Measurements from ENCODE around the gene GPX4. TPM values are rescaled to one million over a fixed set of nuclear protein-coding genes. Genes with fewer than 3 reads are reported as not detected.
A peak's percentile ranks its signal among the peaks of the same experiment; 100 is the strongest.

GPX4 gene
- total RNA-seq, 1 experiment from 2014 or later = 355 TPM

GRCh38 chr19:1082928-1083816 is 20.6 kb upstream of the GPX4 start:
- no peak overlapping the region for H3T11ph ChIP-seq (ENCODE audit: low read length)
- no peak overlapping the region for H3K9ac ChIP-seq (ENCODE audit: extremely low read depth, insufficient read length, low read length)
- H3K4me1 Mint-ChIP-seq = peaks cover 3 to 9% of the 10 kb centered on the region in 2 experiments; a peak in 2 of 4 replicates
- H3K4me1 ChIP-seq (ENCODE audit: insufficient read depth, low read length) = no peaks in the 10 kb centered on the region
- H3K27me3 Mint-ChIP-seq (ENCODE audit: low read depth) = peaks cover 1% of the 10 kb centered on the region
- no peak overlapping the region for H4K91ac ChIP-seq (ENCODE audit: insufficient read length, low read depth, low read length)
- H3K36me3 Mint-ChIP-seq (ENCODE audit: insufficient read depth in 1 of 3, low read depth in 3 of 3) = peaks cover 14 to 46% (median 40%) of the 10 kb centered on the region in 3 experiments; a peak in 6 of 7 replicates
- H3K79me1 ChIP-seq (ENCODE audit: insufficient read depth, low read depth, low read length, poor library complexity, severe bottlenecking) = no peaks in the 10 kb centered on the region
- H4K5ac ChIP-seq (ENCODE audit: insufficient read length, low read depth, low read length) = no peak overlapping the region
- no peaks in the 10 kb centered on the region for H3K27me3 ChIP-seq (ENCODE audit: insufficient read depth, low read length)
- no peaks in the 10 kb centered on the region for H3K9me3 ChIP-seq (ENCODE audit: control insufficient read depth, low read depth, low read length)
- no peak overlapping the region for H2BK5ac ChIP-seq (ENCODE audit: insufficient read length, low read length)
- H3K14ac ChIP-seq (ENCODE audit: insufficient read depth, low read length) = no peak overlapping the region; the same call in 1 of the 2 replicates
- no peak overlapping the region; a peak in 1 of 7 replicates for H3K27ac Mint-ChIP-seq
- H2AK5ac ChIP-seq (ENCODE audit: insufficient read length, low read length) = no peak overlapping the region
- H2BK15ac ChIP-seq (ENCODE audit: low read depth, low read length) = no peak overlapping the region
- H3K9me3 Mint-ChIP-seq = no peaks in the 10 kb centered on the region
- H3K4me3 Mint-ChIP-seq = peak overlapping the region in 1 of 2 experiments; percentile 73; a peak in 2 of 5 replicates
- no CpG with 5 or more reads among the region's 59 CpGs for WGBS (ENCODE audit: extremely low coverage, insufficient read length, low lambda C conversion rate)
- no peaks in the 10 kb centered on the region for H3K79me2 ChIP-seq (ENCODE audit: insufficient read depth, low read length)
- no peak overlapping the region for H3K4ac ChIP-seq (ENCODE audit: low read depth, low read length)
- H3K18ac ChIP-seq (ENCODE audit: insufficient read length, low read depth, low read length) = no peak overlapping the region
- TF ChIP-seq CTCF (conservative IDR thresholded peaks at IDR 0.05) = no peak
- no peak overlapping the region for H2AFZ ChIP-seq (ENCODE audit: low read length)
- no peak overlapping the region for H3K4me2 ChIP-seq (ENCODE audit: insufficient read depth, insufficient read length, low read length)
- H2BK20ac ChIP-seq (ENCODE audit: low read depth, low read length, poor library complexity, severe bottlenecking) = no peak overlapping the region
- H3K23ac ChIP-seq (ENCODE audit: insufficient read length, low read depth, low read length) = no peak overlapping the region
- DNase-seq = no peak
- H4K8ac ChIP-seq (replicated peaks; ENCODE audit: insufficient read length, low read depth, low read length) = no peak overlapping the region
- no peaks in the 10 kb centered on the region for H4K20me1 ChIP-seq (ENCODE audit: control insufficient read depth, insufficient read depth, insufficient read length)
- no peak overlapping the region for H3K27ac ChIP-seq (ENCODE audit: insufficient read length, low read depth, low read length)
- H2BK12ac ChIP-seq (ENCODE audit: insufficient read length, low read depth, low read length) = no peak overlapping the region
- H2BK120ac ChIP-seq (ENCODE audit: low read depth, low read length, poor library complexity, severe bottlenecking) = no peak overlapping the region
- no peak overlapping the region for H3K56ac ChIP-seq (ENCODE audit: insufficient read length, low read depth, low read length)
- H3K23me2 ChIP-seq (ENCODE audit: insufficient read length, low read depth, low read length, poor library complexity, severe bottlenecking) = no peaks in the 10 kb centered on the region
